Stimulated activated CD4-positive, alpha-beta T cell treated with anti-CD3 and anti-CD28 coated beads, Interleukin-1b, Interleukin-23, amount 100 ng/mL, for 4 hours (primary cell): ENCODE measurements around the gene HUNK.
"Not testable (repeated sequence)": the region's sequence is repeated elsewhere in the genome, so short reads cannot be mapped to it uniquely, and the experiment has no call there.

Source experiments
- DNase-seq, 2 donors: peaks; one replicate each; pipeline ENCODE4 v3.0.0-alpha.2; 2020; ENCODE audit warnings: low read depth in 2 of 2

Gene HUNK

GRCh38 chr21:31870472-31871193 is 2.2 kb upstream of the HUNK start:
- DNase-seq: no peak

- not testable (repeated sequence) for DNase-seq
Observed at GRCh38 chr21:31871371-31871770, 1.4 kb upstream of the HUNK start.

GRCh38 chr21:31872072-31872451 is 758 bp upstream of the HUNK start:
- DNase-seq: no peak

- DNase-seq: peak in 1 of 2 donors; percentile 1
Observed at GRCh38 chr21:31873275-31873695, 465 bp downstream of the HUNK start.

- peak; percentile 19 to 53 for DNase-seq
Observed at GRCh38 chr21:31873696-31874599, 1.1 kb downstream of the HUNK start.

- no peak for DNase-seq
Observed at GRCh38 chr21:31874812-31875212, 2.0 kb downstream of the HUNK start.

- no peak for DNase-seq
Observed at GRCh38 chr21:31875496-31876015, 2.7 kb downstream of the HUNK start.

- DNase-seq: no peak
Observed at GRCh38 chr21:31877463-31877957, 4.7 kb downstream of the HUNK start.

GRCh38 chr21:31878831-31879230 is 6.0 kb downstream of the HUNK start:
- no peak for DNase-seq

GRCh38 chr21:31879241-31879650 is 6.4 kb downstream of the HUNK start:
- no peak for DNase-seq

GRCh38 chr21:31879911-31880310 is 7.1 kb downstream of the HUNK start:
- no peak for DNase-seq

- no peak for DNase-seq
Observed at GRCh38 chr21:31880816-31881215, 8.0 kb downstream of the HUNK start.

- no peak for DNase-seq
Observed at GRCh38 chr21:31882711-31883110, 9.9 kb downstream of the HUNK start.

- no peak for DNase-seq
Observed at GRCh38 chr21:31885146-31885545, 12.3 kb downstream of the HUNK start.

GRCh38 chr21:31886915-31887314 is 14.1 kb downstream of the HUNK start:
- no peak for DNase-seq

GRCh38 chr21:31887391-31887841 is 14.6 kb downstream of the HUNK start:
- no peak for DNase-seq

GRCh38 chr21:31888936-31889371 is 16.1 kb downstream of the HUNK start:
- no peak for DNase-seq

GRCh38 chr21:31889460-31889859 is 16.6 kb downstream of the HUNK start:
- DNase-seq: no peak

- DNase-seq: no peak
Observed at GRCh38 chr21:31892686-31893085, 19.9 kb downstream of the HUNK start.

GRCh38 chr21:31893851-31894415 is 21.1 kb downstream of the HUNK start:
- DNase-seq: no peak

- DNase-seq: no peak
Observed at GRCh38 chr21:31894457-31894856, 21.6 kb downstream of the HUNK start.
